ENCODE data around the gene COX4I2.

DNA sequence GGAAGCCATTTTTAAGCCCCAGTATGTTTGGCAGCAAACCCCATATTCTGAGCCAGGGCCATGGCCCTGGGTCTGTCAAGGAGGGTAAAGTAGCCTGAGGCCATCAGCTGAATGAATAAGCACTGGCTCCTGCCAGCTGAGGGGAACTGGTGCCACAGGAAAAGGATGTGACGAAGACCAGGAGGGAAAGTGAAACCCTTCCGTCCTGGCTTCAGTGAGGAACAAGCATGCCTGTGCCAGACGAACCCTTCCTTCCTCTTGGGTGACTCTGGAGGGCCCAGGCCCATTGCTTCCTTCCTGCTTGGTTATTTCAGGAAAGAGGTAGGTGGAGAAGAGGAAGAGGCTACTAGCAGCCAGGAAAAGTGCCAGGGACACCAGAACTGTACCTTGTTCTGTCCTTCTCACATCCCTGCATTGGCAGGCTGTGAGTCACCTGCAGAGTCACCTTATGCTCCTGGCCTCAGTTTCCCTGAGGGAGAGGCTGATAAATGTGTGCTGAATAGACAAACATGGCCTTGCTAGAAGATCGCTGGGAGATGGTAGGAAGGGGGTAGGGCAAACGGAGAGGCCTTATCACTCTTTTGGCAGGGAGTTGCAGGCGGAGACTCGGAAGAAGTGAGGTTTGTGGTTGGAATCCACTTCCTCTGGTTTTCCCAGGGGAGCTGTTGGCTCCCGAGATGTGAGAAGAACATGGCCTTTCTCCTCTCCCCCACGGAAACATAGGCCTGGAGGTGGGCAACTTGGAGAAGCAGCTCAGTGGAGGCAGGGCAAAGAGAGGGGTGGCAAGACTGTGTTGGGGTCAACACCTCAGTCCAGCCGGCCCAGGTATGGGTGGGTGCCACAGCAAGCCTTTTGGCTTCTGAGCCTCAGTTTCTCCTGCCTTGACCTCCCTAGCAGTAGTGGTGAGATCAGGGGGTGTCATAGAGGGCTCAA, 37.4 kb downstream of the COX4I2 start:
- TF ChIP-seq, protein P1, sequence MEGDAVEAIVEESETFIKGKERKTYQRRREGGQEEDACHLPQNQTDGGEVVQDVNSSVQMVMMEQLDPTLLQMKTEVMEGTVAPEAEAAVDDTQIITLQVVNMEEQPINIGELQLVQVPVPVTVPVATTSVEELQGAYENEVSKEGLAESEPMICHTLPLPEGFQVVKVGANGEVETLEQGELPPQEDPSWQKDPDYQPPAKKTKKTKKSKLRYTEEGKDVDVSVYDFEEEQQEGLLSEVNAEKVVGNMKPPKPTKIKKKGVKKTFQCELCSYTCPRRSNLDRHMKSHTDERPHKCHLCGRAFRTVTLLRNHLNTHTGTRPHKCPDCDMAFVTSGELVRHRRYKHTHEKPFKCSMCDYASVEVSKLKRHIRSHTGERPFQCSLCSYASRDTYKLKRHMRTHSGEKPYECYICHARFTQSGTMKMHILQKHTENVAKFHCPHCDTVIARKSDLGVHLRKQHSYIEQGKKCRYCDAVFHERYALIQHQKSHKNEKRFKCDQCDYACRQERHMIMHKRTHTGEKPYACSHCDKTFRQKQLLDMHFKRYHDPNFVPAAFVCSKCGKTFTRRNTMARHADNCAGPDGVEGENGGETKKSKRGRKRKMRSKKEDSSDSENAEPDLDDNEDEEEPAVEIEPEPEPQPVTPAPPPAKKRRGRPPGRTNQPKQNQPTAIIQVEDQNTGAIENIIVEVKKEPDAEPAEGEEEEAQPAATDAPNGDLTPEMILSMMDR (conservative IDR thresholded peaks at IDR 0.05; ENCODE audit: low read depth, low read length) = no peak
- TF ChIP-seq EZH2 (IDR thresholded peaks at IDR 0.05; ENCODE audit: borderline replicate concordance, low read depth, low read length, poor library complexity, severe bottlenecking) = no peak

Data from A673 (cell line).